HepG2 (cell line): ENCODE measurements around the gene ACSF3. TPM values are rescaled to one million over a fixed set of nuclear protein-coding genes. Genes with fewer than 3 reads are reported as not detected.
A peak's percentile ranks its signal among the peaks of the same experiment; 100 is the strongest.

Experiments used
- ATAC-seq: fragments of 200-7000 bp; cut with Tn5 transposase; 3 replicates; pipeline ENCODE4 v1.9.1; 2020; ENCODE audit warnings: mild to moderate bottlenecking, moderate library complexity
- BruUV-seq: library from RNA; stranded (reverse); fragments of 400-500 nt; replicated peaks from 2 replicates; lab custom pipeline; 2021; lab: Mats Ljungman, UMichigan
- CTCF ChIA-PET: fragments of 300-600 bp; formaldehyde crosslinking; extraction: SDS; loops from one replicate; lab custom pipeline; 2021; ENCODE audit warnings: low total read pairs, inconsistent platforms, low intra/inter-chr PET ratio; lab: Yijun Ruan, JAX
- POLR2A ChIA-PET: fragments of 350-600 bp; sonication (Branson Sonifier 250); formaldehyde crosslinking; loops from one replicate; lab custom pipeline; 2020; ENCODE audit warnings: antibody characterized with exemption, inconsistent platforms; lab: Yijun Ruan, JAX
- DNase-seq: peaks from one replicate; pipeline ENCODE4 v3.0.0-alpha.2; 2015; ENCODE audit warnings: low spot score
- FAIRE-seq: peaks from 3 replicates; lab custom pipeline; 2011; peaks lifted over from hg19 to GRCh38; lab: Jason Lieb, UNC
- H2AFZ ChIP-seq: one replicate; pipeline ENCODE4 v1.6.1; 2011; ENCODE audit warnings: low read length, inconsistent platforms
- H3K27ac ChIP-seq: fragments of 300-600 bp; 3 replicates; pipeline ENCODE4 v1.8.0; 2011; ENCODE audit warnings: mixed run types, mild to moderate bottlenecking, mixed read lengths, low read length, inconsistent platforms; ENCODE audit not compliant: insufficient read depth; ENCODE audit errors: extremely low read length
- H3K27me3 ChIP-seq, 2 experiments: fragments of 200-600 bp in 1 of 2; 2 replicates in 1 of 2; 3 replicates in 1 of 2; pipeline versions ENCODE4 v1.6.0 to v1.8.0; 2011; ENCODE audit warnings: low read length in 2 of 2, mild to moderate bottlenecking in 2 of 2, moderate library complexity in 2 of 2, inconsistent platforms in 1 of 2; ENCODE audit not compliant: insufficient read depth in 2 of 2, control insufficient read depth in 1 of 2
- H3K36me3 ChIP-seq, 2 experiments: fragments of 200-600 bp in 1 of 2; replicated peaks in 1 of 2; 2 replicates in 1 of 2; 3 replicates in 1 of 2; pipeline versions ENCODE4 v1.5.1 to v1.8.0; 2011; ENCODE audit warnings: low read length in 2 of 2, inconsistent platforms in 1 of 2; ENCODE audit not compliant: insufficient read depth in 2 of 2, control insufficient read depth in 1 of 2
- H3K4me1 ChIP-seq: 2 replicates; pipeline ENCODE4 v1.5.1; 2012; ENCODE audit warnings: low read length, inconsistent platforms; ENCODE audit not compliant: insufficient read depth
- H3K4me2 ChIP-seq: 2 replicates; pipeline ENCODE4 v1.6.0; 2011; ENCODE audit warnings: low read depth, low read length, inconsistent platforms
- H3K4me3 ChIP-seq, 3 experiments: fragments of 200-600 bp in 1 of 3; sonication (generic), shearing (Covaris generic) in 1 of 3; replicated peaks in 1 of 3; 2 replicates each; pipeline ENCODE4 v1.5.1; 2011 to 2016; ENCODE audit warnings: low read length in 3 of 3, inconsistent platforms in 2 of 3, low read depth in 2 of 3, mild to moderate bottlenecking in 2 of 3, control low read depth in 1 of 3, mixed read lengths in 1 of 3; ENCODE audit not compliant: insufficient read depth in 1 of 3
- H3K79me2 ChIP-seq: one replicate; pipeline ENCODE4 v1.6.1; 2011; ENCODE audit warnings: low read length, inconsistent platforms; ENCODE audit not compliant: insufficient read depth
- H3K9ac ChIP-seq: 2 replicates; pipeline ENCODE4 v1.6.0; 2011; ENCODE audit warnings: mild to moderate bottlenecking, low read depth, low read length, inconsistent platforms; ENCODE audit not compliant: insufficient read depth
- H3K9me3 ChIP-seq: 2 replicates; pipeline ENCODE4 v1.5.1; 2012; ENCODE audit warnings: mild to moderate bottlenecking, low read length
- H4K20me1 ChIP-seq: 2 replicates; pipeline ENCODE4 v1.6.0; 2011; ENCODE audit warnings: inconsistent platforms, mild to moderate bottlenecking, low read length, moderate library complexity; ENCODE audit not compliant: insufficient read depth
- FOXK2 ChIP-seq: fragments of 450-650 bp; IDR thresholded peaks from 2 replicates; pipeline ENCODE4 v1.6.1; 2016
- GTF2F1 ChIP-seq: fragments of 150-350 bp; IDR thresholded peaks from 2 replicates; pipeline ENCODE4 v1.6.1; 2014; ENCODE audit warnings: low read length
- HBP1 ChIP-seq: IDR thresholded peaks from 2 replicates; pipeline ENCODE4 v1.6.1; 2016; ENCODE audit warnings: low read depth, control low read depth
- JARID2 ChIP-seq: sonication (generic); formaldehyde crosslinking; IDR thresholded peaks from 2 replicates; pipeline ENCODE4 v1.8.1; 2023; ENCODE audit warnings: missing genetic modification reagents, inconsistent platforms; ENCODE audit not compliant: insufficient replicate concordance
- KMT2B ChIP-seq: IDR thresholded peaks from 2 replicates; pipeline ENCODE4 v1.6.1; 2016; ENCODE audit warnings: missing genetic modification reagents, missing compliant biosample characterization
- SMC3 ChIP-seq: IDR thresholded peaks from 2 replicates; pipeline ENCODE4 v1.6.1; 2011; ENCODE audit warnings: low read length, improper control_type of control experiment
- SRSF1 ChIP-seq: fragments of 200-400 bp; formaldehyde crosslinking; optimal IDR thresholded peaks from 2 replicates; pipeline ENCODE3; 2017; ENCODE audit warnings: mild to moderate bottlenecking, low read depth, low read length, moderate library complexity
- TEAD3 ChIP-seq: optimal IDR thresholded peaks from 2 replicates; pipeline ENCODE3; 2016; ENCODE audit warnings: borderline replicate concordance
- ZBTB39 ChIP-seq: sonication (generic); formaldehyde crosslinking; IDR thresholded peaks from 2 replicates; pipeline ENCODE4 v1.5.0; 2020; ENCODE audit warnings: missing genetic modification reagents
- ZNF496 ChIP-seq: sonication (generic); formaldehyde crosslinking; IDR thresholded peaks from 2 replicates; pipeline ENCODE4 v1.8.1; 2023; ENCODE audit warnings: mild to moderate bottlenecking, moderate library complexity, missing genetic modification reagents; ENCODE audit not compliant: insufficient replicate concordance
- ZNF512 ChIP-seq: sonication (generic); formaldehyde crosslinking; IDR thresholded peaks from 2 replicates; pipeline ENCODE4 v1.4.0; 2020; ENCODE audit warnings: mild to moderate bottlenecking, missing genetic modification reagents
- WGBS: methylation state at CpG from one replicate; pipeline ENCODE4 v1.1.6; 2017; ENCODE audit warnings: low lambda C conversion rate; 5-methylcytosine and 5-hydroxymethylcytosine counted together
- in situ Hi-C: cut with HindIII; loops from 2 replicates; pipeline ENCODE4 v1.10.0; 2017; ENCODE audit warnings: low pct_unique_long_range_greater_than_20kb; ENCODE audit not compliant: extremely low pct_ligation_motif_present
- intact Hi-C: fragments of 100-400 bp; cut with micrococcal nuclease; formaldehyde crosslinking; loops from one replicate; pipeline ENCODE4 v1.10.0; 2022; ENCODE audit not compliant: unreplicated experiment
- polyA plus RNA-seq, 8 experiments: library from polyadenylated mRNA; depleted of rRNA in 3 of 8; stranded (reverse) in 7 of 8; unstranded in 1 of 8; fragments of >200 nt; fragmentation: Illumina TruSeq in 4 of 8; extraction: Trizol in 4 of 8; gene quantifications; 2 replicates each; pipeline versions ENCODE4 v1.2.1 to v1.2.3, GENCODE V29; 2011 to 2016; ENCODE audit warnings: low read depth in 4 of 8, missing spikeins in 1 of 8, mixed read lengths in 1 of 8; ENCODE audit not compliant: insufficient read depth in 1 of 8
- total RNA-seq, 5 experiments: library from RNA; depleted of rRNA; stranded (reverse); fragments of >200 nt; fragmentation: Illumina TruSeq; extraction: Trizol; gene quantifications; 2 replicates each; pipeline ENCODE4 v1.2.3, GENCODE V29; 2016; ENCODE audit warnings: low read depth in 1 of 5

Gene ACSF3
- total and polyA plus RNA-seq, 2 of the 13 experiments (the other 11 are each of a cell fraction or from before 2014, with no cell fraction given): 14.9 to 30.6 TPM

DNA sequence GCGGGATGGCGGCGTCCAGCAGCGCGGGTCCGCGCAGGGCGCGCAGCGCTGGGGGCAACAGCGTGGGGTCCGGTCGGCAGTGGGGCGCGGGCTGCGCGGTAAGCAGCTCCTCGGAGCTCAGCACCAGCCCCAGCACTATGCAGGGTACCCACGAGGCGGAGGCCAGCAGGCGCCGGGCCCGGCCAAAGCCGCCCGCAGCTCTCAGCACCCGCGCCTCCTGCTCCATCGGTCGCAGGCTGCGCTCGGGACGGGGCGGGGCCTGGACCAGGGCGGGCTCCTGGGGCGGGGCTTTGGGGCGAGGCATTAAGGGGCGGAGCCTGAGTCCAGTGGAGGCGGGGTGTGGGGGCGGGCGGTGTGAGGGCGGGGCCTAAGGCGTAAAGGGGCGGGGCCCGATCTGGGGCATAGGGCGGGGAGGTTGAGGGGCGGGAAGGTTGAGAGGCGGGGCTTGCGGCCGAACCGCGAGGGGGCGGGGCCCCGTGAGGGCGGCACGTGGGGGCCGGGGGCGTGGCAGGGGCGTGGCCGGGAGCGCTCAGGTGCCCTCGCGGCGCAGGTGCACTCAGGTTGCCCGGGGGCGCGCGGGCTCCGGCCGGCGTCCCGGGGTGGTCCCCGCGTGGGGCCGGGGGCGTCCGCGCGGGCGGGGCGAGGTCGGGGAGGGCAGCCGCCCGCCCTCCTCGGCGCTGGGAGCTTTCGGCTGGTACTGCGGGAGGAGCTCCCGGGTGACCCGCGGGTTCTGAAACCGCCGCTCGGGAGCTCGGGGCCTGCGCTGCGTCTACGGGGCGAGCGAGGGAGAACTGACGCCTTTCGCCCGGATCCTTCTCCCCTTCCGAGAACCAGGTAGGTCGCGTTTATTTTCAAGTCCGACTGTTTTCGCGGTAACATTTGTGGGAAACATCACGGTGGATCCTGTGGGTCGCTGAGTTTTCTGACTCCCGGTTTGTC is 108.1 kb downstream of the ACSF3 start:
- H3K79me2 ChIP-seq: peaks cover 19% of the 10 kb centered on the region
- no peaks in the 10 kb centered on the region for H4K20me1 ChIP-seq
- no peak overlapping the region for H2AFZ ChIP-seq
- peak overlapping the region; percentile 62 to 99 (median 92) for H3K4me3 ChIP-seq
- BruUV-seq: no TSS peak
- in situ Hi-C loops: no loop called here
- H3K9me3 ChIP-seq: no peaks in the 10 kb centered on the region
- ChIA-PET CTCF (no interaction called here), POLR2A (interaction anchor here (0.6 to 3.9 kb wide), 5 partner anchors 10 to 363 kb away, joined by 3 to 44 read pairs (median 8); partner anchors contain the start of gene ZNF778)
- peaks cover 33% of the 10 kb centered on the region for H3K4me1 ChIP-seq
- H3K4me2 ChIP-seq: peak overlapping the region; percentile 98
- DNase-seq (peak; percentile 78), ATAC-seq (peak; percentile 32), FAIRE-seq (peak; percentile 54)
- no peaks in the 10 kb centered on the region; a peak in 1 of 5 replicates for H3K36me3 ChIP-seq
- intact Hi-C loops: loop anchor here (1.0 to 2.0 kb wide), 2 partner anchors 16 to 17 kb away; partner anchors contain the start of gene ZNF778
- H3K27ac ChIP-seq: peak overlapping the region; percentile 82
- peak overlapping the region; percentile 92 for H3K9ac ChIP-seq
- H3K27me3 ChIP-seq: no peaks in the 10 kb centered on the region; a peak in 1 of 5 replicates
- 10% methylated on average over 32 of the region's 111 CpGs for WGBS
- TF ChIP-seq HBP1 (CRISPR knock-in tag): no peak
- no peak for TF ChIP-seq TEAD3 (CRISPR knock-in tag)
- TF ChIP-seq FOXK2: no peak
- TF ChIP-seq ZNF512 (CRISPR knock-in tag): no peak
- TF ChIP-seq SMC3: no peak
- no peak for TF ChIP-seq ZBTB39 (CRISPR knock-in tag)
- TF ChIP-seq JARID2: no peak
- no peak for TF ChIP-seq GTF2F1
- TF ChIP-seq SRSF1: no peak
- TF ChIP-seq ZNF496 (CRISPR knock-in tag): no peak
- no peak for TF ChIP-seq KMT2B (CRISPR knock-in tag)
